HG03095 (cell line): ENCODE results near the gene RARG.

Source experiments
- ATAC-seq: cut with Tn5 transposase; IDR thresholded peaks from one replicate; pipeline ENCODE4 v1.9.1; 2021; ENCODE audit warnings: moderate library complexity; ENCODE audit not compliant: unreplicated experiment

Gene RARG

DNA sequence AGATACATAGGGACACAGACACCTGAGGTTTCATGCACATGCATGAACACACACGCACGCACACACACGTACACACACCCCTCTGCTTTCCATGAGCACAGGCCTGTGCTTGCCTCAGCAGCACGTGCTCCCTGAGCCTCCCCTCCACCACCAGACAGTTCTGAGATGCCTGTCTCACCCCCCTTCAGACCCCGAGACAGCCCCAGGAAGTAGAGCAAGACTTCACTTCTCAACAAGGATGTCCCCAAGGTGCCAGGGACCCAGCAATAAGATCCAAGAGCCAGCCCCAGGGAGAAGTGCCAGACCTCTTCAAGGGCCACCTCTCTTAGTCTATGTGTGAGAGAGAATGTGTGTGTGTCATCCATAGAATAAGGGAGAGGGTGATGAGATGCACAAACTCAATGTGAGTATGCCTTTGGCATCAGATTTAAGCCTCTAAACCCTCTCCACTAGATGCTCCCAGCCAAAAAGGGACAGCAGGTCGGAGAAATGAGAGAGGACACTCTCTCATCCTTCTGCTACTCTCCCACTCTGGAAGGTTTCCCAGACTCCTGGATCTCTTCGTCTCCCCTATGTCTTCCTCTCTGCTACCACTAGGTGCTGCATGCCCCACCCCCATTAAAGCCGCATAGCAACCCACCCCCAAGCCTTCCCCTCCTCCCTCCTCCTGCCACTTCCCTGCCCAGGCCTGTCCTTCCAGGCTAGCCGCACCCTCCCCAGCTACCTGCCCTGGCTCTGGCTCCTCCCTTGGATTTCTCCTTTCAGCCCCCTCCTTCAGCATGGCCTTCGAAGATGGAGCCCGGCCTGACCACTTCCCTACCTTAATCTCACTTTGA is 7.7 kb downstream of the RARG start:
- no peak for ATAC-seq

DNA sequence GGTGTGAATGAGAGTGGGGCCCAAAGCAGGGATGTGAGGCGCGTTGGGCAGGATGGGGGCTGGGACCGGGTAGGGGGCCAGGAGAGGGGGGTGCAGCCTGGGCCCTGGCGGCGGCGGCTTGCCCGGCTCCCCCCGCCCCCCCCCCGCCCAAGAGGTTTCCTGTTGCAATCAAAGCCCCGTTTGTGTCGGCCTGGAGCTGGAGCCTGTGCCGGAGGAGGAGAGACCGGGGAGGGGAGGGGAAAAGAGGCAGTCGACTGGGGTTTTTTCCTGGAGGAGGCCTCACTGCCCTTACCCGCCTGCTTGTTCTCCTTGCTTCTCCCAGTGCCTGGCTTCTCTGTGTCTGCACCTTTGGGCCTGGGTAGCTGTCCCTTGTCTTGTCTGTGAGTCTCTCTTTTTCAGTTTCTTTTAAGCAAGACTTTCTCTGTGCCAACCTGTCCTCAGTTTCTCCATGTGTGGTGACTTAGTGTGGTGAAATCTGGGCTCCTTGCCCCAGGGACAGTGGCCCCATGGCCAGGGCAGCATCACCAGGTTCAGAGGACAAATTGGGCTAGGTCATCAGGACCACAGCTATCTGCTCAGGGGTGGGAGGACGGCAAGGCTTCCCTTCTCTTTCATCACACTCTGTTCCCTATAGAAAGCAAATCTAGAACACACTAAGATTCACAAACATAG is 8.5 kb downstream of the RARG start:
- no peak for ATAC-seq

DNA sequence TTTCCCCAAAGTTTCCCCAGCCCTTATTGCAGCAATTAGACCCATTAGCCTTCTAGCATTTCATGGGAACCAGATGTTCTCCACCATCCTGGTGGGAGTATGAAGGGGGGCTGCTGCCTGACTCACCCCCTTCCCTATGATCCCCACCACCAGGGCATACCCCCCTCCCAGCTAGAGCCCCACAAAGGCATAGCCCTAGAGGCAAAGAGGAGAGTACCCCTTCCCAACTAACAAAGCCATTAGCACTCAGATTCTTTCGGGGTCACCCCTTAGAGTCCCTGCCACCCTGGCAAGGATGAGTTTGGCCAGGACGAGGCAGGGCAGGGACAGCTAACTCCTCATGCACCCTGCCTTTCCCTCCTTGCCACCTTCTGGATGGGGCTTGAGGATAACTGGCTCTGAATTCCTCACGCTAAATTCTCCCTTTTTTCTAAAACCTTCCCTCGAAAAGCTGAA is 9.2 kb downstream of the RARG start:
- no peak for ATAC-seq

DNA sequence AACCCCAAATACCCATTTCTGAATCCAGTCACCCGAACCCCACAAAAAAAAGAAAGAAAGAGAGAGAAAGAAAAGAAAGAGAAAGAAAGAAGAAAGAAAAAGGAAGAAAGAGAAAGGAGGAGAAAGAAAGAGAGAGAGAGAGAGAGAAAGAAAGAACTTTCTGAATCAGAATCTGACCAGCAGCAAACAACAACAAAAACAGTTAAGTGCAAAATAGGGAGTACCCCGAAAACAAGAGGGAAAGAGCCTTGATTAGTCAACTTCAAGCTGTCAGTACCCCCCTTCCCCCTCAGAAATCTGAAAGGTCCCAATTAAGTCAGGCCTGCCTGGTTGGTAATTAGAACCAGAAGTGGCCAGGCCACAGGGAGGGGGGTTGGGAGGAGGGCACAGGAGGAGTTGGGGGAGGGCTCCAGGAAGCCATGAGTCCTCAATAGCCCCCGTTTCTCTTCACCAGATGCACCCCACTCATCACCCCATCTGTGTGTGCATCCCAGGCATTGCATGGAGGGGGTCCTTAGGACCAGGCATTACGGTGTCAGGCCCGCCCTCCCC is 9.8 kb downstream of the RARG start:
- no peak for ATAC-seq

DNA sequence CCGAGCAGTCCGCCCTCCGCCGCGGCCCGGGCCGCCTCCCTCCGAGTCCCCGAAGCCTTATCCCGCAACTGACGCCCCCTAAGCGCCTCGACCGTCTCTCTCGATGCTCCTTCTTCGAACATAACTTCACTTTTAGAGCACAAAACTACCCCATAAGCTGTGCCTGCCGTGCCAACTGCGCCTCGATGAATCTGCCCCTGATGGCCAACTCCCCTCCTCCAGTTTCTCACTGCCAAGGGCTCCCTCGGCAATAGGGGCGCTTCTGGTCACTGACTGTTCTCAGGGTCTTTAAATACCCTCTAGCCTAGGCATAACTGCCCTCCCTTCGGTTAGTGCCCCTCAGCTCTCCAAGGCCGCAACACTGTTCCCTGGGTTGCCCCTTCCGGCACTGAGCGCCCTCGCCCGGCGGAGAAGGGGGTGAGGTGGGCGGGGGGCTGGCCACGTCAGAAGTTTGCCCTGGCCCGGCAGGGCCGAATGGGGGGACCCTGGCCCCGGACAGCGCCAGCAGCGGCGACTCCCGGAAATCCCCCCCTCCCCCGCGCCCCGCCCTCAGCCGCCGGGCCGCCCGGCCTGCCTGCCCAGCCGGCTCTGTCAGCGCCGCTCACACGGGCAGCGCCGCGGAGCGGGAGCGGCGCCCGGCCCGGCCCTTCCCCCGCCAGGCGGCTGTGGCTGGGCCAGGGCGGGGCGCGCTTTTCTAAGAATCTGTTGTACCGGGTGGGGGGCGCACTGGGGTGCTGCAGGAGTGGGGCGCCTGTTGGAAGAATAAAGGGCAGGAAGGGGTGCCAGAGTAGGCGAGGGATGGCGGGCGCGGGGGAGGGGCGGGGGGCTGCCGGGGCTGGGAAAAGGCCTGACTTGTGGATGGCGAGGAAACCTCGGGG is 10.6 kb downstream of the RARG start:
- ATAC-seq, result peak; percentile 25

DNA sequence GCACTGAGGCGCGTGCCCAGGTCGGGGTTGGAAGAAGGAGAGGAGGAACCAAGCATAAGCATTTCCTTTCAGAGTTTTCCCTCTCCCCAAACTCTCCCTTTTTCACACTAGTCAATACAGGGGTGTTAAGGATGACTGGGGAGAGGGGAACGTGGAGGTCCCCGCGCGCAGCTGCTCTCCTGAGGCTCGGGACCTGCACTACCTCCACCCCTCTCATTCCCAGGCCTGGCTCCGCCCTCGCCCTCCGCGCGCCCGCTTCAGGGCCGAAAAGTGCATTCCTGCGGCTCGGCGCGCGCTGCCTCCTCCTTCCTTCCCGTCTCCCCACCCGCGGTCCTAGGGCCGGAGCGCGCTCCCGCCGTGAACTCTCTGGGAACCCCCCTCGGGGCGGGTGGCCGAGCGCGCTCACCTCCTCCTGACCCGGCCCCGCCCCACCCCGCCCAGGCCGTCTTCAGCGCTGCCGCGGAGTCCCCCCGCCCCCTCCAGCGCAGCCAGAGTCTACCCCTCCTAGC is 11.3 kb downstream of the RARG start:
- peak; percentile 59 for ATAC-seq

DNA sequence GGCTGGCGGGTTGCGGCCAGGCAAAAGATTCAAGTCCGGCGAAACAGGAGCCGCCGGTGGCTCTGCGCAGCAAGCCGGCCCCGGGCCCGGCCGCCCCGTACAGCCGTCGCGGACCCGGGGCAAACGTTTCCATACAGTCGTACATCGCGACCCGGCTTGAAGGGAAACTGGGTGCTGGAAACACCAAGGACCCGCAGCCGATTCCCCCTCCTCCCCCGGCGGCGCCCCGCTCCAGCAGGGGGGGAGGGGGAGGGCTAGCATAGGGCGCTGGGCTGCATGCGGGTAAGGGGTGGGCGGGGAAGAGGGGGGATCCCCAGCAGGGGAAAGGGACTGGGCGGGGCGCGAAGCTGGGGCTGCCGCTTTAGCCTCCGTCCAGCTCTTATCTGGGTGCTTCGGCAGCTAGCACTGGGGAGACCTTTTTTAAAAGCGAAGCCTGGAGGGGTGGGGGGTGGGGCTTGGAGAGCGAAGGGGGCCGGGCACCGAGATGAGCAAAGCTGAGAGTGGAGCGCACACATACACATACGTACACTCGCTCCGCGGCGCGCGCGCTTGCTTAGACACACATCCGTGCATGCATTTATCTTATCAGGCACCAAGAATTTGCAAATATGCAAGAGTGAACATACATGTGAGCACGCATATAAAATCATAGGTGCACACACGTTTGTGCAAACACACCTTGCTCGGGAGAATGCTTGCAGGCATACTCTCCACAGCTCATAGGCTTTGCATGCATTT is 11.9 kb downstream of the RARG start:
- ATAC-seq, result peak; percentile 26

DNA sequence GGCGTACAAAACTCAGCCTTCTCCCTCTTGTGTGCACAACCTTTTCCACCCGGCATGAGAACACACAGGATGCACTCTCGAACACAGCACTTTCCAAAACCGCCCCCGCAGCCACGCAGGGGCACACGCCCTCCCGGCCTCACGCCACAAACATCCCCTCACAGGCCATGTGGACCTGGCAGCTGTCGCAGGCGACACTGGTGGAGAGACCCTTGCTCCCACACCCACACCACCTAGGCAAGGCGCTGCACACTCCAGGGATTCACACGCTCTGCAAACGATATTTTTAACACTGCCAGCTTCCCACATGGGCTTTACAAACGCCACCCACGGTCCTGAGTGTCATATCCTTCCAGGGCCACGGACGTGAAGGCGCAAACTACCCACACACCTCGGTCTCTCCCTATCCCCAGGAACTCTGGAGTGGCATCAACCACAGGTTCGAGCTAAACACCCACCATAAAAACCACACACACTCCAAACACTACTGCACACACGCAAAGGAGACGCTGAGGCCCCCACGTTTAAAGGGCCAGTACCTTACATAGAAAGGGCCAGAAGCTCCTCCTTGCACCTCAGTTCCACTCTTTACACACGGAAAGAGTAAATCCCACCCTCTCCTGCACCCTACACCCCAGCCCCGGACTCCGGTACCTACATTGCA is 12.6 kb downstream of the RARG start:
- no peak for ATAC-seq

DNA sequence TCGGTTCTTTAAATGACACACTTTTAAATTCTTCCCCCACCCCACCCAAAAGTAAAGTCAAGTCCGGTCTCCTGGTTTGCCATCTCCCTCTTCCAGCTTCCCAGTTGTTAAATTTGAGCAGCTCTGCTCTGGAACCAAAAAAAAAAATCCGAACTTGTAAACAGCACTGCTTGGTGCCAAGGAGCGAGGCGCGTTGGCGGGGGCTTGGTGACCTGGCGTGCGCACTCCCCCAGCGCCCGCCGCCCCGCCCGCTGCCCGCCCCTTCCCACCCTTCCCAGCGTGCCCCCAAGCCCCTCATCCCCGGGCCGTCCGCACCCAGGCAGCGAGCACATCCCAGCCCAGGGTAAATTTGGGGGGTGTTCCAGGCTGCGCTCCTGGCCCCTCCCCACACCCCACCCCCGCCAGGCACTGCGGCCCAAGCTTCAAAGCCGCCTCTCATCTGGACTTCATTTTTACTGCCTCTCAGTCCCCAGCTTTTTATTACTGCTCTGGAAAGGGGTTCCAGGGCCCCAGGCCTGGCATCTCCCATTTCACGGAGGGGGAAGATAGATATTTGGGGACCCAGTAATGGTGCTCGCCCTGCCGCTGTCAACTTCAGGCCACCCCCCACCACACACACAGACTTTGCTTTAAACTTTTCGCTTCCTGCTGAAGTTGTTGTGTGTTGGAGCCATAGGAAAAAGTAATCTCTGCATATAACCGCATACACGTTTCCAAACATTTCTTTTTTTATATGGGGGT is 13.3 kb downstream of the RARG start:
- ATAC-seq, result no peak

DNA sequence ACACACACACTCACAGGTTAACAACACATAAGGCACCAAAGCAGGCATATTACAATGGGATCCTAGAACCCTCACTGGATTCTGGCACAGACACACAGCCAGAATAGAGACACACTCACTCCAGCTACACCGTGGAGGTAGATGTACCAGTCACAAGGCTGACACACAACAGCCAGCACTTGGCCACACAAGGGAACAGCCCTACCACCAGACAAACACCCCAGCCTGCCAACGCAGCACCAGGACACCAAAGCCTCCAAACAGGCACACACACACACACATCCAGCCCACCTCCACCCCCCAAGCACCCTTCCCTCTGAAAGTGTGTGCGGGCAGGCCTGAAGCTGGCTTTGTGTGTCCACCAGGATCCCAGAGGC is 14.1 kb downstream of the RARG start:
- no peak for ATAC-seq

DNA sequence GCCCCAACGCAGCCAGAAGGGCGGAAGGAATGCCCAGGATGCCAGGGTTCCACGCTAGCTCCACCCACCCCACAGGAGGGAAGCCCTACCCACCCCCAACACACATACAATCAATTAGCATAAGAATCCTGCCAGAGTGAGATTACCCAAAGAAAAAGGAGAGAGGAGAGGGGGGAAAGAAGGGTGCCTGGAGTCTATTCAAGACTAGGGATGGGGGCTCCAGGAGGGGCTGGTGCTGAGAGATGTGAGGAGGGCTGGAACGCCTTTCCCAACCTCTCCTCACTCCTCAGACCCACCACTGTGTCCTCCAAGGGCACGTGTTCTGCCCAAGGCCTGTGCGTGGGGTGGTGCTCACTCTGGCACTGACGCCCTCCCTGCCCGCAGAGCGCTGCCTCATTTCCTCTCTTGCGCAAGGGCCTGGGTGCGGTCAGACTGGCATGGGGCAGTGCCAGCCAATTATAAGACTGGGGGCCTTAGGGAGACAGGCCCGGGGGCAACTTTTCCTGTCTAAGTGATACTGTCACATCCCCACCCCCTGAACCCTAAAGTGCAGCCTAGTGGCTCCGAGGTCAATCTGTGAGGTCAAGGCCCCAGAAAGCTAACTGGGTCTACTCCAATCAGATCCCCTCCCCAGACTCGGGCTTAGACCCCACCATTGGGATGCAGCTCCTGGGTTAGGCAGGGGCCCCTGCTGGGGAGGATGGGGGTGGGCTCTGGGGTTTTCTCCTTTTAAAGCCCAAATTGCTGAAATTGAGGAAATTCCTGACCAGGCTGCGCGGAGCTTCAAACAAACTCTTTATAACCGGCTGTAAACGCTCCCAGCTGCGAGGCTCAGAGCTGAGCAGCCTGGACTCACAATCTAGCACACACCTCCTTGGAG is 14.7 kb downstream of the RARG start:
- no peak for ATAC-seq

DNA sequence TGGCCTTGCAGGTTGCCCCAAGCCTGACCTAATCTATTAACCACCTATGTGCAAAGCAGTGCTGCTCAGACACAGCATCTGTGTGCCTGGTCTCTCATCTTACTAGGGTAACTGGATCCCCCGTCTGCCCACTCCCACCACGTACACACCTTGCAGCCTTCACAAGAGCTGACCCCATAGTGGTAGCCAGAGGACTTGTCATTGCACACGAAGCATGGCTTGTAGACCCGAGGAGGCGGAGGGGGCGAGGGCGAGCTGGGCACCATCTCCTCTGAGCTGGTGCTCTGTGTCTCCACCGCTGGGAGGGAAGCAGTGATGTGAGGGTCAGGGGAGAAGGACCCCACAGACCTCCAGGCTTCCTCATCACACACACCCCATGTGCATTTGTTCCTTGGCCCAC is 16.5 kb downstream of the RARG start:
- ATAC-seq, result no peak

DNA sequence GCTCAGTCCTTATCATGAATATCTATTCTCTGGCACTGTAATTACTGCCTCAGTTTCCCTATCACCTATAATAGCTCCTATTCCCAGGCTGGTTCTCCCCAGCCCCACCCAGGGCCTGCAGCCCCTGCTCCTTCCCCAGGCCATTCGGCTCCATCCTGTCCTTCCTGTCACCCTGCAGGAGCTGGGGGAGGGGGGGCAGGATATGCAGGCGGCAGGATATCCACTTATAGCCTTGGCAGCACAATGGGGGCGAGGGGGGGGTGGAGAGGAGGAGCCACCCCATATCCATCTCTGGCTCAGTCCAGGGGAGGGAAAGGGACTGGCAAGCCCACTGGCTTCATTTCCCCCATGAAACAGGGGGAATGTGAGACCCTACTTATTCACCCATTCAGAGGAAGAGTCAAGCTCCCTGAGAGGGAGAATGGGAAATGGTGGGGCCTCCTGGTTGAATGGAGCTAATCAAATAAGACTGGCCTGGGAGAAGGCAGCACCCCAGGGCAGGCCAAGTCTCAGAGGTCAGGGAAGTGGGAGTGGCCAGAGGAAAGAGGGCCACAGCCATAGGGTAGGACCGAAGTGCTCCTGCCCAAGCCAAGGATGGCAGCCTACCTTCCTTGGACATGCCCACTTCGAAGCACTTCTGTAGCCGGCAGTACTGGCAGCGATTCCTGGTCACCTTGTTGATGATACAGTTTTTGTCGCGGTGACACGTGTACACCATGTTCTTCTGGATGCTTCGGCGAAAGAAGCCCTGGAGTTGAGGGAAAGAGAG is 17.1 kb downstream of the RARG start:
- ATAC-seq, result no peak

DNA sequence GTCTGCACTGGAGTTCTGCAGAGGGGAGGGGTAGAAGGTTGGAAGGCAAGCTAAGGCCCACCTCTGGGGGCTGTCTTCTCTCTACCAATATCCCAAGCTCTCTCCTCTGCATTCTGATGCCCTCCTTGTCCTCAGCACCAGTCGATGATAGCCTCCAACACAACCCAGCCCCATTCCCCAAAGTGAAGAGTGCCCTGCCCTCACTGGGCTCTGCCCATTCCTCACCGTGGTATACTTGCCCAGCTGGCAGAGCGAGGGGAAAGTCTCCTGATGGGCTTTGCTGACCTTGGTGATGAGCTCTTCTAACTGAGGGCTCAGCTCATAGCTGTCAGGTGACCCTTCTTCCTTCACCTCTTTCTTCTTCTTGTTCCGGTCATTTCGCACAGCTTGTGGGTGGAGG is 17.8 kb downstream of the RARG start:
- ATAC-seq, result no peak

DNA sequence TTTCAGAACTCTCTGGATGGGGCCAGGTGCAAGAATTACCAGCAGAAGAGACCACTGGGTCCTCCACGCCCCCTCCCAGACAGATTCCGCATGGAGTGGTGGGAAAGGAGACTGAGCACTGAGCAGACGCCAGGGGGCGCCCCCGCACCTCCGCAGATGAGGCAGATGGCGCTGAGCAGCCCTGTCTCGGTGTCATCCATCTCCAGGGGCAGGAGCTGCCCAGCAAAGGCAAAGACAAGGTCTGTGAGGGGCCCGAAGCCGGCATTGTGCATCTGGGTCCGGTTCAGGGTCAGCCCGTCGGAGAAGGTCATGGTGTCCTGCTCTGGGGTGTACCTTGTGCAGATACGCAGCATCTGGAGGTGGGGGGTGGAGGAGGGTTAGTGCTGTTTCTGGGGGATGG is 18.7 kb downstream of the RARG start:
- no peak for ATAC-seq

DNA sequence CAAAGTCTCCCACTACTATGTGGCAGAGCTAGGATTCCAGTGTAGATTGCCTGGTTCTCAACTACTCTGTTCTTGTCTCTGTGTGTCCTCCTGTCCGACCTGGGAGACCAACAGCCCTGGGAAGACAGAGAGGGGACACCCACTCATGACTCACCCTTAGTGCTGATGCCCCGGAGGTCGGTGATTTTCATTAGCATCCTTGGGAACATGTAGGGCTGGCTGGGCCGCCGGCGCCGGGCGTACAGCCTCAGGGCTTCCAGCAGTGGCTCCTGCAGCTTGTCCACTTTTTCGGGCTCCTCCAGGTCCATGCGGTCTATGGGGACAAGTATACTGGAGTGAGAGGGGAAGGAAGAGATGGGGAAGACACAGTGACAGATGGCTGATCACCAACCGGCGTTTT is 19.1 kb downstream of the RARG start:
- ATAC-seq, result no peak
